ENCODE data around the gene DCAF11. TPM values are rescaled to one million over a fixed set of nuclear protein-coding genes. Genes with fewer than 3 reads are reported as not detected.

DCAF11 gene
- total and polyA plus RNA-seq, 2 of the 13 experiments (the other 11 are each of a cell fraction or from before 2014, with no cell fraction given), result 150 to 257 TPM

GRCh38 chr14:24082411-24083080 is 32.0 kb upstream of the DCAF11 start (continued):
- TF ChIP-seq SALL1 (CRISPR knock-in tag; IDR thresholded peaks at IDR 0.05) (no peak), ZNF547 (CRISPR knock-in tag; IDR thresholded peaks at IDR 0.05) (no peak), NPAS2 (CRISPR knock-in tag; IDR thresholded peaks at IDR 0.05; ENCODE audit: borderline replicate concordance) (no peak), ZNF503 (CRISPR knock-in tag; IDR thresholded peaks at IDR 0.05) (no peak), FLYWCH1 (CRISPR knock-in tag; IDR thresholded peaks at IDR 0.05) (0 out of 2 replicates have a peak, but pooled peaks have one; percentile 4), ELF4 (CRISPR knock-in tag; IDR thresholded peaks at IDR 0.05; ENCODE audit: borderline replicate concordance) (no peak), ZNF292 (CRISPR knock-in tag; IDR thresholded peaks at IDR 0.05; ENCODE audit: borderline replicate concordance, low read depth) (no peak), NONO (IDR thresholded peaks at IDR 0.05) (no peak), NONO (CRISPR knock-in tag; conservative IDR thresholded peaks at IDR 0.05) (no peak), ZNF747 (CRISPR knock-in tag; IDR thresholded peaks at IDR 0.05; ENCODE audit: borderline replicate concordance) (0 out of 2 replicates have a peak, but pooled peaks have one; percentile 5), ZNF362 (CRISPR knock-in tag; IDR thresholded peaks at IDR 0.05; ENCODE audit: borderline replicate concordance) (no peak), SIN3A (IDR thresholded peaks at IDR 0.05; ENCODE audit: borderline replicate concordance, low read depth, low read length) (no peak), SNAPC5 (CRISPR knock-in tag; IDR thresholded peaks at IDR 0.05; ENCODE audit: borderline replicate concordance) (no peak), ZNF609 (CRISPR knock-in tag; IDR thresholded peaks at IDR 0.05; ENCODE audit: borderline replicate concordance) (no peak), HOXA7 (CRISPR knock-in tag; IDR thresholded peaks at IDR 0.05) (peak; percentile 20; the same call in 1 of the 2 replicates), ARNTL (CRISPR knock-in tag; IDR thresholded peaks at IDR 0.05) (0 out of 2 replicates have a peak, but pooled peaks have one; percentile 5), ZNF564 (CRISPR knock-in tag; IDR thresholded peaks at IDR 0.05) (0 out of 2 replicates have a peak, but pooled peaks have one; percentile 17), PHF8 (CRISPR knock-in tag; IDR thresholded peaks at IDR 0.05) (no peak), ZNF598 (CRISPR knock-in tag; IDR thresholded peaks at IDR 0.05; ENCODE audit: borderline replicate concordance) (0 out of 2 replicates have a peak, but pooled peaks have one; percentile 1)
- TF ChIP-seq, protein P1, sequence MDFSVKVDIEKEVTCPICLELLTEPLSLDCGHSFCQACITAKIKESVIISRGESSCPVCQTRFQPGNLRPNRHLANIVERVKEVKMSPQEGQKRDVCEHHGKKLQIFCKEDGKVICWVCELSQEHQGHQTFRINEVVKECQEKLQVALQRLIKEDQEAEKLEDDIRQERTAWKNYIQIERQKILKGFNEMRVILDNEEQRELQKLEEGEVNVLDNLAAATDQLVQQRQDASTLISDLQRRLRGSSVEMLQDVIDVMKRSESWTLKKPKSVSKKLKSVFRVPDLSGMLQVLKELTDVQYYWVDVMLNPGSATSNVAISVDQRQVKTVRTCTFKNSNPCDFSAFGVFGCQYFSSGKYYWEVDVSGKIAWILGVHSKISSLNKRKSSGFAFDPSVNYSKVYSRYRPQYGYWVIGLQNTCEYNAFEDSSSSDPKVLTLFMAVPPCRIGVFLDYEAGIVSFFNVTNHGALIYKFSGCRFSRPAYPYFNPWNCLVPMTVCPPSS (IDR thresholded peaks at IDR 0.05), result no peak
